GM21360 (cell line): ENCODE data around the gene NCOA3.
"Not testable (repeated sequence)": the region's sequence is repeated elsewhere in the genome, so short reads cannot be mapped to it uniquely, and the experiment has no call there.

Source experiments
- ATAC-seq: cut with Tn5 transposase; IDR thresholded peaks from one replicate; pipeline ENCODE4 v1.9.1; 2021; ENCODE audit warnings: mild to moderate bottlenecking, moderate library complexity; ENCODE audit not compliant: unreplicated experiment

NCOA3 gene

GRCh38 chr20:47500082-47500481 lies 1.6 kb upstream of the NCOA3 start:
- ATAC-seq = not testable (repeated sequence)

- no peak for ATAC-seq
Observed at GRCh38 chr20:47500554-47500953, 1.1 kb upstream of the NCOA3 start.

GRCh38 chr20:47501116-47501481 lies 588 bp upstream of the NCOA3 start:
- peak; percentile 5 for ATAC-seq

GRCh38 chr20:47502271-47503239 lies 868 bp downstream of the NCOA3 start:
- no peak for ATAC-seq

- no peak for ATAC-seq
Observed at GRCh38 chr20:47503685-47504084, 2.0 kb downstream of the NCOA3 start.

- no peak for ATAC-seq
Observed at GRCh38 chr20:47506335-47506734, 4.6 kb downstream of the NCOA3 start.

GRCh38 chr20:47506850-47507249 lies 5.2 kb downstream of the NCOA3 start:
- no peak for ATAC-seq

- not testable (repeated sequence) for ATAC-seq
Observed at GRCh38 chr20:47507275-47507981, 5.7 kb downstream of the NCOA3 start.

- no peak for ATAC-seq
Observed at GRCh38 chr20:47508278-47508677, 6.6 kb downstream of the NCOA3 start.

- no peak for ATAC-seq
Observed at GRCh38 chr20:47509104-47509661, 7.5 kb downstream of the NCOA3 start.

GRCh38 chr20:47509685-47510084 lies 8.0 kb downstream of the NCOA3 start:
- ATAC-seq = no peak

GRCh38 chr20:47515843-47516242 lies 14.2 kb downstream of the NCOA3 start:
- no peak for ATAC-seq

- no peak for ATAC-seq
Observed at GRCh38 chr20:47521059-47521808, 19.5 kb downstream of the NCOA3 start.

GRCh38 chr20:47524015-47524784 lies 22.5 kb downstream of the NCOA3 start:
- ATAC-seq = no peak

GRCh38 chr20:47527004-47527800 lies 25.5 kb downstream of the NCOA3 start:
- ATAC-seq = no peak

- ATAC-seq = no peak
Observed at GRCh38 chr20:47529840-47530239, 28.2 kb downstream of the NCOA3 start.

GRCh38 chr20:47531458-47531857 lies 29.8 kb downstream of the NCOA3 start:
- no peak for ATAC-seq

- no peak for ATAC-seq
Observed at GRCh38 chr20:47532002-47532401, 30.3 kb downstream of the NCOA3 start.

- no peak for ATAC-seq
Observed at GRCh38 chr20:47533518-47534062, 31.9 kb downstream of the NCOA3 start.
